GM18498 (cell line): Measurements from ENCODE around the gene SCARB1.
"Not testable (repeated sequence)": the region's sequence is repeated elsewhere in the genome, so short reads cannot be mapped to it uniquely, and the experiment has no call there.

ENCODE experiments used
- ATAC-seq: cut with Tn5 transposase; IDR thresholded peaks from one replicate; pipeline ENCODE4 v1.9.1; 2021; ENCODE audit warnings: mild to moderate bottlenecking, moderate library complexity; ENCODE audit not compliant: unreplicated experiment

SCARB1 gene

DNA sequence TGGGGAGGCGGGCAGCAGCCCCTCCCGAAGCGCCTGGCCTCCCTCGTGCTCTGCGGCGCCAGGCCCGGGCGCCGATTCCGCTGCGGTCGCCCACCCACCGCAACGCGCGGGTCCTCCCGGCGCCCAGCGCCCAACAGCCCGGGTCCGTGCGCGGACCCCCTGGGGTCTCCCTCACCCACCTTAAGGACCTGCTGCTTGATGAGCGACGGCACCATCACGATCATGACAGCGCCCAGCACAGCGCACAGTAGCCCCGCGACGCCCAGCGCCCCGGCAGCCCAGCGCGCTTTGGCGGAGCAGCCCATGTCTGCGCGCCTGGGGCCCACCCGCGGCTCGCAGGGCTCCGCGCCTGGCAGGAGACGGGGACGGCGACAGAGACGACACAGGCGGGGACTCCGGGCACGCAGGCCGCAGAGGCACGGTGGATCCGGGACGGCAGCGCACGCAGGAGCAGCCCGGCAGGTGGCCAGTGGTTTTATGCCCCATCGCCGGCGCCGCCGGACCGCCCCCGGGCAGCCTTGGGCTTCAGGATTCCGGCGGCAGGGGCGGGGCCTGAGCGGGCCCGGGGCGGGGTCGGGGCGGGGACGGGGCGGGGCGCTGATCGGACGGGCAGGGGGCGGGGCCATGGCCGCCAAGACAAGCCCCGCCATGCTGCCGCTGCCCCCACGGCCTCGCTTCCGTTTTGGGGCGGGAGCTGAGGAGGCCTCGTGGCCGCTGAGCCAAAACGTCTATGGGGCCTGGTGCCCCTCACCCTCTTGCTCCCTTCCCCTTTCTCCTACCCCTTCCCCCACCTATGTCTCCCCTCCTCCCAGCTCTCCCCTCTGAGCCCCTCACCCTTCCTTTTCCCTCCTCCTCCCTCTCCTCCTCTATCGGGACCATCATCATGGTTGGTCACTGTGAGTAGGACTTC, at the start of gene SCARB1:
Gene SCARB1 (minus strand): TSS at position 449 of the 910 bp plus-strand sequence. CDS start 144 bp downstream, at position 305.
- ATAC-seq, result peak; percentile 80

DNA sequence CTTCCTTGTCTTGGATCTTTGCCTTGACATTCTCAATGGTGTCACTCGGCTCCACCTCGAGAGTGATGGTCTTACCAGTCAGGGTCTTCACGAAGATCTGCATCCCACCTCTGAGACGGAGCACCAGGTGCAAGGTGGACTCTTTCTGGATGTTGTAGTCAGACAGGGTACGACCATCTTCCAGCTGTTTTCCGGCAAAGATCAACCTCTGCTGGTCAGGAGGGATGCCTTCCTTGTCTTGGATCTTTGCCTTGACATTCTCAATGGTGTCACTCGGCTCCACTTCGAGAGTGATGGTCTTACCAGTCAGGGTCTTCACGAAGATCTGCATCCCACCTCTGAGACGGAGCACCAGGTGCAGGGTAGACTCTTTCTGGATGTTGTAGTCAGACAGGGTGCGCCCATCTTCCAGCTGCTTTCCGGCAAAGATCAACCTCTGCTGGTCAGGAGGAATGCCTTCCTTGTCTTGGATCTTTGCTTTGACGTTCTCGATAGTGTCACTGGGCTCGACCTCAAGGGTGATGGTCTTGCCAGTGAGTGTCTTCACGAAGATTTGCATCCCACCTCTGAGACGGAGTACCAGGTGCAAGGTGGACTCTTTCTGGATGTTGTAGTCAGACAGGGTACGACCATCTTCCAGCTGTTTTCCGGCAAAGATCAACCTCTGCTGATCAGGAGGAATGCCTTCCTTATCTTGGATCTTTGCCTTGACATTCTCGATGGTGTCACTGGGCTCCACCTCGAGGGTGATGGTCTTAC, 49.0 kb upstream of the SCARB1 start:
- not testable (repeated sequence) for ATAC-seq

GRCh38 chr12:124911521-124911920, 47.9 kb upstream of the SCARB1 start:
- not testable (repeated sequence) for ATAC-seq

- ATAC-seq, result no peak
Observed at GRCh38 chr12:124910561-124911478, 47.2 kb upstream of the SCARB1 start.

DNA sequence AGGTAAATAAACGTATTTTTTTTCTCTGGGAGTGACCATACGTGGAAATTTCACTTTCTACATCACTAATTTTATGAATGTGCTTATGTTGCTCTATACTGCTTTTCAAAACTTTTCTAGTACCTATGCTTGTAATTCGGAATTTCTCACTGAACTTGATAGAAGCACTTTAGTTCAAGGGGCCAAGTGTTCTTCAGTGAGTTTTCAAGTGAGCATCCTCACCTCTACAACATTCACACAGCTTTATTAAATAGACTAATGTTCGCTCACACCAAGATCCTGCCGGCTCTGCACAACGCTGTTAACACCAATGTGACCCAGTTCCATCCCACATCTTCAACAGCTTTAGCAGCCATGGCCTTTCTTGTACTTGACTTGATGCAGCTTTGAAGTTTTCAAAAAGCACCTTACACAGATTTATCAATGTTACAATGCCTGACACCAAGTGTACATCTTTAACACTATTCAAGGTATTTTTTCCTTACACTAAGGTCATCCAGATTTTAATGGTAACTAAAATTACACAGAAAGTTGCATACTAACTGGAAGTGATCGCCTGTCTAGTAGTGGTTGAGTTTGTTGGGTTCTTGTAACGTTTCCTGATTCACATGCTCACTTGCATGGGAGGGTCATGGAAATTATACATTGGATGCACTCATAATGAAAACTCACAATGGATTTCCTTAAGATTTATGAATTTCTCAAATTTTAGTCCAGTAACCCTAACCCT, 46.3 kb upstream of the SCARB1 start:
- ATAC-seq, result no peak

DNA sequence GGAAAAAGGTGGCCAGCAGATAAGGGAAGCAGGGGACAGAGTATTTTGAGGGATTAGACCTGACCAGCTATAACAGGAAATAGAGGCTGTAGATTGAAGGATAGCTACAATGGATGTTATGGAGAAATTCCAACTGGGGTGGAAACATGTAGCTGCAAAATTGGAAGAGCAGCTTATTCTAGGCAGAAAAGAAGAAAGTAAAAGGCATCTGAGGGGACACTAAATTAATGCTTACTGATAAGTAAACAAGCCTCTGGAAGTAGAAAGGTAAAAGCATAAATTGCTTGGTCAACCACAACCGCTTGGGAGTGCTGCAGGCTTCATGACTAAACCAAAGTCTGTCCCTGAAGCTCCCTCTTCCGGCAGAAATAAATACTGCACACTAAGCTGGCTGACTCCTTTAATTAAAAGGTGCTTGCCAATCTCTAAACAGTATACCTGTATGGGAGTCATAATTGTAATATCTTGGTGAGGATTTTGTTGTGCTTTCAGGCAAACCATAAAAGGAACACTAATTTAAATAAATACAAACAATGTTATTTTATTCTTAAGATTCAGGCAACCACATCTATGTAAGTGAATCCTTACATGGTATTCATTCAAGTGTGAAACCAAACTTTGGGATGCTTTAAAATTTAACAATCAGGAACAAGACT, 43.1 kb upstream of the SCARB1 start:
- ATAC-seq, result peak; percentile 62

- no peak for ATAC-seq
Observed at GRCh38 chr12:124904306-124905098, 40.8 kb upstream of the SCARB1 start.

- ATAC-seq, result no peak
Observed at GRCh38 chr12:124902916-124903315, 39.3 kb upstream of the SCARB1 start.

DNA sequence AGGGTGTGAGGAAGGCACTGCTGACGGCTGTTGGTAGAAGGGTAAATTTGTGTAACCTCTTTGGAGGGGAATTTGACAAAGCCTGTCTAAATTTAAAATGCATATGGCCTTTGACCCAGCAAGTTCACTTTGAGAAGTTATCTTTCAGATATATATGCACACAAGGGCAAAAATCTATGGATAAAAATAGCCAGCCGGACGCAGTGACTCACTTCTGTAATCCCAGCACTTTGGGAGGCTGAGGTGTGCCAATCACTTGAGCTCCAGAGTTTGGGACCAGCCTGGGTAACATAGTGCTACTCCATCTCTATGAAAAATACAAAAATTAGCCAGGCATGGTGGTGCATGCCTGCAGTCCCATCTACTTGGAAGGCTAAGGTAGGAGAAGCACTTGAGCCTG, 37.3 kb upstream of the SCARB1 start:
- no peak for ATAC-seq

DNA sequence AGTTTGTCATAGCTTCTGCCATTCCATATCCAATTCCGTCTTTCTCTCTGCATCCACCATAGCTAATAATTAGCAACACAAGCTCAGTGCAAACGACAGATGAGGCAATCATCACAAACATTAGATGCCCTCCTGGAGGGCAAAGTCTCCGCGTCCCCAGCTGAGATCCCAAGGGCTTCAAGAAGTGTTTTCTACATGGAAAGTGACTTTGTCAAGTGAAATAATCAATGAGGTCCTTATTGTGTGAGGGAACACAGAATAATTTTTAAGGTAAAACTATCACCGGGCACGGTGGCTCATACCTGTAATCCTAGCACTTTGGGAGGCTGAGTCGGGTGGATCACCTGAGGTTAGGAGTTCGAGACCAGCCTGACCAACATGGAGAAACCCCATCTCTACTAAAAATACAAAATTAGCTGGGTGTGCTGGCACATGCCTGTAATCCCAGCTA, 36.7 kb upstream of the SCARB1 start:
- ATAC-seq, result not testable (repeated sequence)

DNA sequence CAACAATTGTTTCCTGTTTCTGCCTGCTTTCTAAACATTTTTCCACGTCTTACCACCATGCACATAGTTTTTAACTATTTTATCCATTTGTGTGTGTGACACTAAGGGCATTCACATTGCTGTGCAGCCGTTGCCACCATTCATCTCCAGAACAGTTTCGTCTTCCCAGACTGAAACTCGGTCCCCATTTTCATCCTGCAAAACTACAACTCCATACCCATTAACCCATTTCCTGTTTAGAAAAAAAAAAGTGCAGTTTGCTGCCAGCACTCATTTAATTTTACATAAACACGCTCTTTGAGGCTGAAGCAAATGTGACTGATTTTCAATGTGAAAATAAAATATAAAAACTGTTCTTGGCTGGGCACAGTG, 35.2 kb upstream of the SCARB1 start:
- ATAC-seq, result no peak

GRCh38 chr12:124898200-124898922, 34.7 kb upstream of the SCARB1 start:
- ATAC-seq, result peak; percentile 54

GRCh38 chr12:124896461-124896860, 32.8 kb upstream of the SCARB1 start:
- no peak for ATAC-seq

DNA sequence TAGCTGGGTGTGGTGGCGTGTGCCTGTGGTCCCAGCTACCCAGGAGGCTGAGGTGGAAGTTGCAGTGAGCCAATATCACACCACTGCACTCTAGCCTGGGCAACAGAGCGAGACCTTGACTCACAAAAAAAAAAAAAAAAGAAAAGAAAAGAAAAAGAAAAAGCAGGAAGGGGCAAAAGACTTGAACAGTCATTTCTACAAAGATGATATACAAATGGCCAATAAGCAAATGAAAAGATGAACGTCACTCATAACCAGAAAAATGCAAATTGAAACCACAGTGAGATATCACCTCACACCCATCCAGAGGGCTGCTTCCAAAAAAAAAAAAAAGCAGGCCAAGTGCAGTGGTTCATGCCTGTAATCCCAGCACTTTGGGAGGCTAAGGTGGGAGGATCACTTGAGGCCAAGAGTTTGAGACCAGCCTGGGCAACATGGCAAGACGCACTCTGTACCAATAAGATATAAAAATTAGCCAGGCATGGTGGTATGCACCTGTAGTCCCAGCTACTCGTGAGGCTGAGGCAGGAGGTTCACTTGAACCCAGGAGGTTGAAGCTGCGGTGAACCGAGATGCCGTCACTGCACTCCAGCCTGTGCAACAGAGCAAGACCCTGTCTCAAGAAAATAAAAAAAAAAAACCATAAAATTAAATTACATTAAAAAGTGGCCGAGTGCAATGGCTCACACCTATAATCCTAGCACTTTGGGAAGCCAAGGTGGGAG, 30.3 kb upstream of the SCARB1 start:
- ATAC-seq, result peak; percentile 60

- ATAC-seq, result no peak
Observed at GRCh38 chr12:124888260-124888659, 24.6 kb upstream of the SCARB1 start.

DNA sequence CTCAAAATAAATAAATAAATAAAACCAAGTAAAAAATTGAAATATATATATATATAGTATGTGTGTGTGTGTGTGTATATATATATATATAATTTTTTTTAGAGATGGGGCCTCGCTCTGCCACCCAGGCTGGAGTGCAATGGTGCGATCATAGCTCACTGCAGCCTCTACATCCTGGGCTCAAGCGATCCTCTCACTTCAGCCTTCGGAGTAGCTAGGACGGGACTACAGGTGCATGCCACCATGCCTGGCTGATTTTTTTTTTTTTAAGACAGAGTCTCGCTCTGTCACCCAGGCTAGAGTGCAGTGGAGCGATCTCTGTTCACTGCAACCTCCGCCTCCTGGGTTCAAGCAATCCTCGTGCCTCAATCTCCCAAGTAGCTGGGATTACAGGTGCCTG, 24.1 kb upstream of the SCARB1 start:
- ATAC-seq, result not testable (repeated sequence)
